ENCODE results near the gene MYADML2. TPM values are rescaled to one million over a fixed set of nuclear protein-coding genes. Genes with fewer than 3 reads are reported as not detected.

The MYADML2 gene
- total RNA-seq, 1 donor from 2014 or later: not detected

- no peak for FAIRE-seq
- Histone ChIP-seq H3K36me3 (ENCODE audit: control insufficient read depth, insufficient read depth, low read length) (peaks cover 20% of the 10 kb centered on the region), H3K4me3 (ENCODE audit: low read depth, low read length) (no peak overlapping the region), H3K27me3 (ENCODE audit: control insufficient read depth, insufficient read depth, low read length) (no peaks in the 10 kb centered on the region)
- DNase-seq (ENCODE audit: low read depth): peak; percentile 91
- TF ChIP-seq CTCF (IDR thresholded peaks at IDR 0.05; ENCODE audit: insufficient read depth, low read length, severe bottlenecking): no peak
These were observed 48.8 kb downstream of the MYADML2 start for GRCh38 chr17:81898029-81898866.

- no peak overlapping the region for H3K4me3 ChIP-seq (ENCODE audit: low read depth, low read length)
- no peak for TF ChIP-seq CTCF (IDR thresholded peaks at IDR 0.05; ENCODE audit: insufficient read depth, low read length, severe bottlenecking)
- DNase-seq (ENCODE audit: low read depth): no peak
- H3K27me3 ChIP-seq (ENCODE audit: control insufficient read depth, insufficient read depth, low read length): no peaks in the 10 kb centered on the region
- FAIRE-seq: no peak
- H3K36me3 ChIP-seq (ENCODE audit: control insufficient read depth, insufficient read depth, low read length): peaks cover 21% of the 10 kb centered on the region
These were observed 51.6 kb downstream of the MYADML2 start for GRCh38 chr17:81895400-81895799.

DNA sequence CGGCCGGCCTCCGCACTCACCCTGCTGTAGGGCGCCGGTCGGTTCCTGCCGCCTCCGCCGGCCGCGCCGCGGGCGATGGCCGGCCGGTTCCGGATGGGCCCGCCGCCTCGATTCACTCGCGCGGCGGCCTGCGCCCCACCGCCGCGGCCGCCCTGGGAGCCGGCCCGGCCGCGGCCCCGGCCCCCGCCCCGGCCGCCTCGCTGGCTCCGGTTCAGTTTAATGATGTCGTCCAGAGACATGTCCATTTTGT, 55.8 kb downstream of the MYADML2 start:
- no peaks in the 10 kb centered on the region for H3K27me3 ChIP-seq (ENCODE audit: control insufficient read depth, insufficient read depth, low read length)
- H3K36me3 ChIP-seq (ENCODE audit: control insufficient read depth, insufficient read depth, low read length): peaks cover 31% of the 10 kb centered on the region
- FAIRE-seq (no peak), DNase-seq (ENCODE audit: low read depth) (no peak)
- H3K4me3 ChIP-seq (ENCODE audit: low read depth, low read length): peak overlapping the region; percentile 64
- TF ChIP-seq CTCF (IDR thresholded peaks at IDR 0.05; ENCODE audit: insufficient read depth, low read length, severe bottlenecking): no peak

GRCh38 chr17:81890447-81891302, 56.4 kb downstream of the MYADML2 start:
- FAIRE-seq (no peak), DNase-seq (ENCODE audit: low read depth) (no peak)
- TF ChIP-seq CTCF (IDR thresholded peaks at IDR 0.05; ENCODE audit: insufficient read depth, low read length, severe bottlenecking): no peak
- H3K4me3 ChIP-seq (ENCODE audit: low read depth, low read length): peak overlapping the region; percentile 64
- no peaks in the 10 kb centered on the region for H3K27me3 ChIP-seq (ENCODE audit: control insufficient read depth, insufficient read depth, low read length)
- H3K36me3 ChIP-seq (ENCODE audit: control insufficient read depth, insufficient read depth, low read length): peaks cover 32% of the 10 kb centered on the region

Other genes with a start within 250 kb of the MYADML2 start
- 11.6 and 13.6 TPM in 2 replicates for gene MRPL12, start 243.9 kb downstream of the MYADML2 start, total RNA-seq
- gene SLC25A10, start 234.9 kb downstream of the MYADML2 start, total RNA-seq: 20.3 and 21.1 TPM in 2 replicates
- gene GCGR, start 143.1 kb downstream of the MYADML2 start, total RNA-seq: not detected in 2 replicates
- 25.8 and 32.6 TPM in 2 replicates for gene MCRIP1, start 113.9 kb downstream of the MYADML2 start, total RNA-seq
- 0.13 TPM in 1 of 2 replicates, not detected in the other for gene PPP1R27, start 112.2 kb downstream of the MYADML2 start, total RNA-seq
- 673 and 821 TPM in 2 replicates for gene P4HB, start 86.7 kb downstream of the MYADML2 start, total RNA-seq
- 57.4 and 67.0 TPM in 2 replicates for gene ARHGDIA, start 75.9 kb downstream of the MYADML2 start, total RNA-seq
- gene ALYREF, start 55.6 kb downstream of the MYADML2 start, total RNA-seq: 105 and 145 TPM in 2 replicates
- gene ANAPC11, start 55.5 kb downstream of the MYADML2 start, total RNA-seq: 237 and 251 TPM in 2 replicates
- gene NPB, start 45.0 kb downstream of the MYADML2 start, total RNA-seq: 0.26 and 0.51 TPM in 2 replicates
- gene PCYT2, start 35.8 kb downstream of the MYADML2 start, total RNA-seq: 16.5 and 29.5 TPM in 2 replicates
- 48.4 and 62.2 TPM in 2 replicates for gene SIRT7, start 29.1 kb downstream of the MYADML2 start, total RNA-seq
- gene MAFG, start 19.5 kb downstream of the MYADML2 start, total RNA-seq: 16.8 and 19.6 TPM in 2 replicates
- 152 and 178 TPM in 2 replicates for gene PYCR1, start 9.9 kb downstream of the MYADML2 start, total RNA-seq
- 0.13 TPM in 1 of 2 replicates, not detected in the other for gene NOTUM, start 14.0 kb upstream of the MYADML2 start, total RNA-seq
- gene ASPSCR1, start 30.4 kb upstream of the MYADML2 start, total RNA-seq: 22.6 and 32.1 TPM in 2 replicates
- gene CENPX, start 75.6 kb upstream of the MYADML2 start, total RNA-seq: 33.8 and 38.7 TPM in 2 replicates
- gene LRRC45, start 76.1 kb upstream of the MYADML2 start, total RNA-seq: 6.1 and 8.4 TPM in 2 replicates
- gene RAC3, start 84.4 kb upstream of the MYADML2 start, total RNA-seq: 18.7 and 25.2 TPM in 2 replicates
- gene DCXR, start 90.5 kb upstream of the MYADML2 start, total RNA-seq: 83.3 and 87.9 TPM in 2 replicates
- gene RFNG, start 104.6 kb upstream of the MYADML2 start, total RNA-seq: 26.3 and 38.7 TPM in 2 replicates
- 83.7 and 117 TPM in 2 replicates for gene GPS1, start 104.7 kb upstream of the MYADML2 start, total RNA-seq
- gene DUS1L, start 118.6 kb upstream of the MYADML2 start, total RNA-seq: 122 and 125 TPM in 2 replicates
- 37.1 and 38.5 TPM in 2 replicates for gene FASN, start 151.0 kb upstream of the MYADML2 start, total RNA-seq